Fibroblast of the aortic adventitia (primary cell): Measurements from ENCODE around the gene GABPB1. TPM values are rescaled to one million over a fixed set of nuclear protein-coding genes. Genes with fewer than 3 reads are reported as not detected.

Source experiments
- DNase-seq: peaks from one replicate; pipeline ENCODE4 v3.0.0-alpha.2; 2010; ENCODE audit warnings: low read depth
- H3K4me3 ChIP-seq: 2 replicates; pipeline ENCODE4 v1.5.1; 2011; ENCODE audit warnings: low read depth, mild to moderate bottlenecking, control low read depth, low read length, moderate library complexity
- CTCF ChIP-seq: IDR thresholded peaks from 2 replicates; pipeline ENCODE4 v1.5.1; 2011; ENCODE audit warnings: mild to moderate bottlenecking, low read length, control low read depth, inconsistent platforms; ENCODE audit not compliant: insufficient read depth
- small RNA-seq: library from RNA; depleted of rRNA; stranded (forward); fragments of <200 nt; gene quantifications from one replicate; pipeline ENCODE3, GENCODE V24; 2012
- total RNA-seq: library from RNA; depleted of rRNA; stranded (reverse); fragments of >200 nt; gene quantifications from 2 replicates; pipeline ENCODE4 v1.2.3, GENCODE V29; 2012; ENCODE audit warnings: low replicate concordance

The GABPB1 gene
- total RNA-seq, 1 donor: 31.9 TPM

- DNase-seq: no peak
- no peak for TF ChIP-seq CTCF
These were observed 125.7 kb downstream of the GABPB1 start for GRCh38 chr15:50229336-50229735.

GRCh38 chr15:50228866-50229265 is 126.1 kb downstream of the GABPB1 start:
- no peak for TF ChIP-seq CTCF
- no peak overlapping the region for H3K4me3 ChIP-seq
- no peak for DNase-seq

More at GRCh38 chr15:50229336-50229735, 125.7 kb downstream of the GABPB1 start:
- H3K4me3 ChIP-seq: no peak overlapping the region

GRCh38 chr15:50227076-50227475 is 127.9 kb downstream of the GABPB1 start:
- H3K4me3 ChIP-seq: no peak overlapping the region
- TF ChIP-seq CTCF: no peak
- DNase-seq: peak; percentile 58

GRCh38 chr15:50225938-50226337 is 129.1 kb downstream of the GABPB1 start:
- TF ChIP-seq CTCF: no peak
- no peak overlapping the region for H3K4me3 ChIP-seq
- DNase-seq: no peak

Small RNA genes lying within 50 kb of the gene (small RNA-seq; reads per million reads assigned to genes)
- not detected for gene RNU6-94P

Other genes with a start within 250 kb of the GABPB1 start
- 0.99 and 1.1 TPM in 2 replicates for gene ATP8B4, start 236.0 kb downstream of the GABPB1 start, total RNA-seq
- gene SLC27A2, start 173.0 kb downstream of the GABPB1 start, total RNA-seq: not detected in 2 replicates
- not detected in 2 replicates for gene HDC, start 89.5 kb downstream of the GABPB1 start, total RNA-seq
- gene USP8, start 69.2 kb upstream of the GABPB1 start, total RNA-seq: 32.2 and 58.1 TPM in 2 replicates
- gene USP50, start 191.5 kb upstream of the GABPB1 start, total RNA-seq: 0.72 TPM in 1 of 2 replicates, not detected in the other